Transverse colon (tissue), 4 donors: ENCODE data around the gene COPZ2. TPM values are rescaled to one million over a fixed set of nuclear protein-coding genes. Genes with fewer than 3 reads are reported as not detected.
"Not testable (repeated sequence)": the region's sequence is repeated elsewhere in the genome, so short reads cannot be mapped to it uniquely, and the experiment has no call there.

Experiments
- DNase-seq: peaks from one replicate; pipeline ENCODE4 v3.0.0-alpha.2; 2019
- H3K27ac ChIP-seq, 4 donors: fragments of 200-600 bp; sonication (generic); 2 replicates each; pipeline ENCODE4 v1.5.1; 2016 to 2018; ENCODE audit warnings: inconsistent platforms in 4 of 4
- H3K27me3 ChIP-seq: fragments of 200-600 bp; sonication (generic); 2 replicates; pipeline ENCODE4 v1.5.1; 2017; ENCODE audit warnings: inconsistent platforms
- H3K36me3 ChIP-seq, 4 donors: fragments of 200-600 bp; sonication (generic); 2 replicates each; pipeline ENCODE4 v1.5.1; 2017 to 2019; ENCODE audit warnings: inconsistent platforms in 4 of 4
- H3K4me1 ChIP-seq, 4 donors: fragments of 200-600 bp; sonication (generic); 2 replicates each; pipeline ENCODE4 v1.5.1; 2017 to 2020; ENCODE audit warnings: inconsistent platforms in 4 of 4
- H3K4me3 ChIP-seq, 4 donors: fragments of 200-600 bp; sonication (generic); 1 replicate in 1 of 4; 2 replicates in 3 of 4; pipeline versions ENCODE4 v1.5.1 to v1.6.1; 2017 to 2019; ENCODE audit warnings: inconsistent platforms in 4 of 4
- H3K9me3 ChIP-seq, 2 donors: fragments of 200-600 bp; sonication (generic); 2 replicates each; pipeline ENCODE4 v1.5.1; 2017 to 2019; ENCODE audit warnings: inconsistent platforms in 2 of 2
- EP300 ChIP-seq: sonication (generic); formaldehyde crosslinking; IDR thresholded peaks from one replicate; pipeline ENCODE4 v1.6.1; 2017; ENCODE audit warnings: antibody characterized with exemption, low read depth
- POLR2A ChIP-seq: fragments of 450-650 bp; IDR thresholded peaks from one replicate; pipeline ENCODE4 v1.6.1; 2016; ENCODE audit warnings: antibody characterized with exemption, mild to moderate bottlenecking, moderate library complexity
- POLR2AphosphoS5 ChIP-seq, 3 donors: sonication (generic); formaldehyde crosslinking; IDR thresholded peaks; one replicate each; pipeline ENCODE4 v1.6.1; 2016; ENCODE audit warnings: antibody characterized with exemption in 3 of 3
- WGBS, 2 donors: methylation state at CpG; one replicate each; pipeline ENCODE4 v1.1.5; 2018; ENCODE audit warnings: low coverage in 1 of 2; 5-methylcytosine and 5-hydroxymethylcytosine counted together
- in situ Hi-C, 4 donors: fragments of 200-750 bp; cut with MboI; loops; one replicate each; pipeline versions ENCODE4 v1.15.0 to v1.15.1; 2017; ENCODE audit warnings: low sequenced_read_pairs in 3 of 4, low pct_ligation_motif_present in 1 of 4, low pct_unique_long_range_greater_than_20kb in 1 of 4
- intact Hi-C: fragments of 100-400 bp; cut with DNase I; formaldehyde crosslinking; loops from one replicate; pipeline ENCODE4 v1.15.1; 2023; ENCODE audit warnings: low total_unique reads
- total RNA-seq, 4 donors: library from RNA; depleted of rRNA; stranded (reverse); fragments of >200 nt; gene quantifications; one replicate each; pipeline ENCODE4 v1.1.0, GENCODE V29; 2016
- TF ChIP-seq, protein P1 (sequence below), 5 experiments: fragments of 200-600 bp in 3 of 5; fragments of 450-650 bp in 2 of 5; sonication (generic) in 3 of 5; IDR thresholded peaks; 1 replicate in 2 of 5; 2 replicates in 3 of 5; pipeline ENCODE4 v1.5.1; 2016 to 2017; ENCODE audit warnings: antibody characterized with exemption in 5 of 5, inconsistent platforms in 3 of 5, mild to moderate bottlenecking in 2 of 5, moderate library complexity in 1 of 5

The COPZ2 gene, protein sequence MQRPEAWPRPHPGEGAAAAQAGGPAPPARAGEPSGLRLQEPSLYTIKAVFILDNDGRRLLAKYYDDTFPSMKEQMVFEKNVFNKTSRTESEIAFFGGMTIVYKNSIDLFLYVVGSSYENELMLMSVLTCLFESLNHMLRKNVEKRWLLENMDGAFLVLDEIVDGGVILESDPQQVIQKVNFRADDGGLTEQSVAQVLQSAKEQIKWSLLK
- total RNA-seq: 10 to 100 TPM in 2 of 4 donors, 1 to 10 TPM in 2; 6.0 to 11.2 (median 8.3) TPM

DNA sequence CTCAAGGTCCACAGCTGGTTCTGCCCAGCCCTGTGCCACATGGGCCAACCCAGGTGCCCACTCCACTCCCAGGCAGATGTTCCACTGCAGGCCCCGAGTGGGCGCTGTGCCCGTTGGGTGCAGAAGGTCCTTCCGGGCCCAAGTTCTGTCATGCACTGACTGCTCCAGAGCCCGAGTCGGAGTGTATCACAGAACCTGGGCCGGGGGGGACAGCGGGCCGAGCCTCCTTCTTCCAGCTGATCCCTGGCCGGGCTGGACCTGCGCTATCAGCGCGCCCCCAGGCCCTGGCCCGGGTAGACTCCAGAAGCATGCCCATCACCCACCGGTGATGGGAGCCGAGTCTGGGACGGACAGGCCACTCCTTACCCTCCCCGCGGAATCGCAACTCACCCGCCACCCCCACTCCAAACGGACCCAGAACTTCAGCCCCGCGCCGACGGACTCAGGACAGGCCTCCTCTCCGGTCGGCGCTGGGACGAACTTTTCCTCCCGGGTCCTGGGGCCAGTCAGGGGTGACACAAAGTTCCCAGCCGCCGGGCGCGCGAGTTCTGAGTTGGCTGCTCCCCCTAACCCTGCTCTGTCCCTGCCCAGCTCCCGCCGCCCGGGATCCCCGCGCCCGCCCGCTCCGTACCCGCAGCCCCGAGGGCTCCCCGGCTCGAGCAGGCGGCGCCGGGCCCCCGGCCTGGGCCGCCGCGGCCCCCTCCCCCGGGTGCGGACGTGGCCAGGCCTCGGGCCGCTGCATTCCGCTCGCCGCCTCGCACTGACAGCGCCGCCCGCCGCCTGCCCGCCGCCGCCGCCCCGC, at the start of gene COPZ2:
Gene COPZ2 (minus strand): TSS at position 762 of the 802 bp plus-strand sequence. CDS start 20 bp downstream, at position 742.
- H3K4me1 ChIP-seq: peaks cover 0 to 16% (median 7%) of the 10 kb centered on the region in 4 donors
- peak; percentile 69 for DNase-seq
- intact Hi-C loops: no loop called here
- peak within 1 kb of the TSS; percentile 65 to 77 (median 70) for H3K27ac ChIP-seq
- WGBS, 2 donors: 3% methylated on average over 55 of the region's 73 CpGs; no CpG with 5 or more reads in 1 of the 2 donors
- peaks cover 38% of the 10 kb centered on the region for H3K27me3 ChIP-seq
- H3K9me3 ChIP-seq: no peaks in the 10 kb centered on the region
- in situ Hi-C loops: loop anchor here in 1 of 4 donors (10.0 kb wide), 2 partner anchors 58 to 98 kb away; no protein-coding TSS in a partner anchor
- H3K4me3 ChIP-seq: peak within 1 kb of the TSS; percentile 36 to 64 (median 52)
- no peaks in the 10 kb centered on the region for H3K36me3 ChIP-seq
- TF ChIP-seq, protein P1, sequence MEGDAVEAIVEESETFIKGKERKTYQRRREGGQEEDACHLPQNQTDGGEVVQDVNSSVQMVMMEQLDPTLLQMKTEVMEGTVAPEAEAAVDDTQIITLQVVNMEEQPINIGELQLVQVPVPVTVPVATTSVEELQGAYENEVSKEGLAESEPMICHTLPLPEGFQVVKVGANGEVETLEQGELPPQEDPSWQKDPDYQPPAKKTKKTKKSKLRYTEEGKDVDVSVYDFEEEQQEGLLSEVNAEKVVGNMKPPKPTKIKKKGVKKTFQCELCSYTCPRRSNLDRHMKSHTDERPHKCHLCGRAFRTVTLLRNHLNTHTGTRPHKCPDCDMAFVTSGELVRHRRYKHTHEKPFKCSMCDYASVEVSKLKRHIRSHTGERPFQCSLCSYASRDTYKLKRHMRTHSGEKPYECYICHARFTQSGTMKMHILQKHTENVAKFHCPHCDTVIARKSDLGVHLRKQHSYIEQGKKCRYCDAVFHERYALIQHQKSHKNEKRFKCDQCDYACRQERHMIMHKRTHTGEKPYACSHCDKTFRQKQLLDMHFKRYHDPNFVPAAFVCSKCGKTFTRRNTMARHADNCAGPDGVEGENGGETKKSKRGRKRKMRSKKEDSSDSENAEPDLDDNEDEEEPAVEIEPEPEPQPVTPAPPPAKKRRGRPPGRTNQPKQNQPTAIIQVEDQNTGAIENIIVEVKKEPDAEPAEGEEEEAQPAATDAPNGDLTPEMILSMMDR (IDR thresholded peaks at IDR 0.05): peak; percentile 49 to 63 (median 53)
- TF ChIP-seq EP300 (no peak), POLR2AphosphoS5 (IDR thresholded peaks at IDR 0.05) (peak in 1 of 3 donors; percentile 21), POLR2A (no peak)

DNA sequence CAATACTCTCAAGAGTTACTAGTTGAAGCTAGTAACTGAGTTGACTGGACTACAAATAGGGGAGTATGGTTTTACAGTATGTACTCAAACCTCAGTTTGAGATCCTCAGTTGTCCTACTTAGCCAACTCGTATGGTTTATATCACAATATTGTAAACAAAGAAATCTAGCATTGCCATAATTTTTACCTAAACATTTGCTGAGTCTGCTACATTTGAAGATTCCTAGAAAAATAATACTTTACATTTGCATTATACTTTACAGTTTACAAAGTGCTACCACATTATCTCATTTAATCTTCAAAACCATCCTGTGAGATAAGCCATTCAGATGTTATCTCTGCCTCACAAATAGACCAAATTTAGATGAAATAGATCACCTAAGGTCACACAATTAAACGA, 47.3 kb upstream of the COPZ2 start:
- Histone ChIP-seq H3K4me1 (peaks cover 0 to 23% (median 17%) of the 10 kb centered on the region in 4 donors), H3K4me3 (no peak overlapping the region), H3K9me3 (no peaks in the 10 kb centered on the region), H3K27me3 (no peaks in the 10 kb centered on the region), H3K36me3 (no peaks in the 10 kb centered on the region), H3K27ac (no peak overlapping the region)
- in situ Hi-C loops: loop anchor here in 3 of 4 donors (5.0 to 10.0 kb wide), 3 partner anchors 42 to 50 kb away; no protein-coding TSS in a partner anchor
- TF ChIP-seq POLR2A: no peak
- TF ChIP-seq POLR2AphosphoS5 (IDR thresholded peaks at IDR 0.05): no peak
- no peak for TF ChIP-seq EP300
- DNase-seq: no peak
- intact Hi-C loops: no loop called here
- WGBS, 2 donors: 22 to 49% methylated on average over 2 of the region's 2 CpGs

GRCh38 chr17:48081858-48082257, 44.3 kb upstream of the COPZ2 start:
- intact Hi-C loops: no loop called here
- Histone ChIP-seq H3K27me3 (no peaks in the 10 kb centered on the region), H3K4me3 (no peak overlapping the region), H3K4me1 (peaks cover 0 to 18% (median 17%) of the 10 kb centered on the region in 4 donors), H3K36me3 (peaks cover 0 to 1% (median 0%) of the 10 kb centered on the region in 4 donors), H3K27ac (no peak overlapping the region), H3K9me3 (no peaks in the 10 kb centered on the region)
- in situ Hi-C loops: loop anchor here in 3 of 4 donors (5.0 to 10.0 kb wide), 3 partner anchors 45 to 53 kb away; no protein-coding TSS in a partner anchor
- 61 to 77% methylated on average over 2 to 5 of the region's 5 CpGs for WGBS, 2 donors
- DNase-seq: no peak
- no peak for TF ChIP-seq POLR2AphosphoS5 (IDR thresholded peaks at IDR 0.05)
- TF ChIP-seq EP300: no peak
- TF ChIP-seq, protein P1 (IDR thresholded peaks at IDR 0.05): no peak
- no peak for TF ChIP-seq POLR2A

- H3K4me1 ChIP-seq, H3K27me3 ChIP-seq, H3K9me3 ChIP-seq, H3K4me3 ChIP-seq, DNase-seq, H3K27ac ChIP-seq: not testable (repeated sequence)
- 89 to 94% methylated on average over 3 to 10 of the region's 10 CpGs for WGBS, 2 donors
- peaks cover 0 to 18% (median 6%) of the 10 kb centered on the region in 4 donors for H3K36me3 ChIP-seq
- in situ Hi-C loops: loop anchor here in 2 of 4 donors (10.0 kb wide), 1 partner anchor 52 kb away; no protein-coding TSS in a partner anchor
- intact Hi-C loops: loop anchor here (10.0 kb wide), 1 partner anchor 48 kb away; no protein-coding TSS in a partner anchor
Measured at GRCh38 chr17:48077152-48077551, 39.6 kb upstream of the COPZ2 start.
